Measurements from ENCODE around the gene SLIT3.

Gene SLIT3

DNA sequence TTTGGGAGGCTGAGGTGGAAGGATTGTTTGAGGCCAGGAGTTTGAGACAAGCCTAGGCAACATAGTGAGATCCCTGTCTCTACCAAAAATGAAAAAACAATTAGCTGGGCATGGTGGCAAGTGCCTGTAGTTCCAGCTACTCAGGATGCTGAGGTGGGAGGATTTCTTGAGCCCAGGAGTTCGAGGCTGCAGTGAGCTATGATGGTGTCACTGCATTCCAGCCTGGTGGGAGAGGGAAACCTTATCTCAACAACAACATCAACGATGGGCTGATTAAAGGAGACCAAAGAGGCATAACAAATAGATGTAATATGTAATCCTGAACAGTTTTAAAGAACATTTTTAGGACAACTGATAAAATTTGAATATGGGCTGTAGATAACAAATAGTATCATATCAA lies 687.5 kb downstream of the SLIT3 start:
- H3K4me3 ChIP-seq (ENCODE audit: low read depth, low read length) = no peak overlapping the region
- no peak for DNase-seq (ENCODE audit: low read depth)
- no peak for TF ChIP-seq CTCF (IDR thresholded peaks at IDR 0.05; ENCODE audit: insufficient read depth, low read depth, low read length, missing control alignments)

DNA sequence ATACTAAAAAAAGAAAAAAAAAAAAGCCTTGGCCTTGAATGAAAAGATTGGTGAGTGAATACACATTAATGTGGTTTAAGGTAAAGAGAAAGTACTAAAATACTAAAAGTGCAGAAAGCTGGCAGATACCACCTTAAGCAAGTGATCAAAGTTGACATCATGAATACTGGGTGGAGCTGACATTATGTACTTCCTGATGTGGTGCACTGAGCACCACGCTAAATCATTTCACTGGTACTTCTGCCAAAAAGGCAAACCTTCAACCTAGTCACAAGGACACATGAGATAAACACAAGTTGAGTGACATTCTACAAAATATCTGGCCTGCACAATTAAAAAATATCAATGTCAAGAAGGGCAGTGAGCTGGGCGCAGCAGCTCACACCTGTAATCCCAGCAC lies 687.9 kb downstream of the SLIT3 start:
- TF ChIP-seq CTCF (IDR thresholded peaks at IDR 0.05; ENCODE audit: insufficient read depth, low read depth, low read length, missing control alignments) = no peak
- H3K4me3 ChIP-seq (ENCODE audit: low read depth, low read length) = no peak overlapping the region
- no peak for DNase-seq (ENCODE audit: low read depth)

GRCh38 chr5:168612123-168612522 lies 688.8 kb downstream of the SLIT3 start:
- H3K4me3 ChIP-seq (ENCODE audit: low read depth, low read length) = no peak overlapping the region
- no peak for DNase-seq (ENCODE audit: low read depth)
- TF ChIP-seq CTCF (IDR thresholded peaks at IDR 0.05; ENCODE audit: insufficient read depth, low read depth, low read length, missing control alignments) = no peak

Measured in GM12865 (cell line).